ENCODE results near the gene PTX4. TPM values are rescaled to one million over a fixed set of nuclear protein-coding genes. Genes with fewer than 3 reads are reported as not detected.

The PTX4 gene
- total RNA-seq, 1 experiment from 2014 or later = 0.22 TPM

- Histone ChIP-seq H3K4me1 (ENCODE audit: insufficient read depth, low read length) (no peaks in the 10 kb centered on the region), H3K9me2 (replicated peaks; ENCODE audit: low read length) (no peaks in the 10 kb centered on the region), H3K4me3 (ENCODE audit: low read length) (no peak overlapping the region), H3K9me3 (ENCODE audit: low read length) (no peaks in the 10 kb centered on the region), H3K4me2 (ENCODE audit: low read length) (no peak overlapping the region), H3K36me3 (ENCODE audit: low read depth, low read length) (no peaks in the 10 kb centered on the region), H3K9ac (ENCODE audit: low read length) (no peak overlapping the region), H3K27me3 (ENCODE audit: low read length) (no peaks in the 10 kb centered on the region), H3F3A (ENCODE audit: low read length, unreplicated experiment) (no peaks in the 10 kb centered on the region), H2AFZ (ENCODE audit: low read length) (no peak overlapping the region), H3K27ac (ENCODE audit: low read length) (no peak overlapping the region), H3K79me2 (ENCODE audit: low read length) (no peaks in the 10 kb centered on the region), H4K20me1 (ENCODE audit: low read length) (no peaks in the 10 kb centered on the region)
- BruUV-seq (replicated peaks) = no TSS peak
- intact Hi-C loops (cut with micrococcal nuclease) = no loop called here
- no peak for DNase-seq
- ChIA-PET POLR2A (ENCODE audit: unreplicated experiment) (no interaction called here), CTCF (no interaction called here)
- ATAC-seq = no peak
- 0 out of 2 replicates have a peak, but pooled peaks have one; percentile 27 for TF ChIP-seq CTCF (conservative IDR thresholded peaks at IDR 0.05; ENCODE audit: low read depth, low read length)
- no peak for TF ChIP-seq EZH2 (IDR thresholded peaks at IDR 0.05; ENCODE audit: low read length, unreplicated experiment)
Observed at GRCh38 chr16:1450218-1450617, 38.5 kb downstream of the PTX4 start.

- no peaks in the 10 kb centered on the region for H3K27me3 ChIP-seq (ENCODE audit: low read length)
- H3K4me2 ChIP-seq (ENCODE audit: low read length) = no peak overlapping the region
- no peak overlapping the region for H2AFZ ChIP-seq (ENCODE audit: low read length)
- H3K27ac ChIP-seq (ENCODE audit: low read length) = no peak overlapping the region
- POLR2A ChIA-PET (ENCODE audit: unreplicated experiment) = no interaction called here
- no peaks in the 10 kb centered on the region for H3K79me2 ChIP-seq (ENCODE audit: low read length)
- no TSS peak for BruUV-seq (replicated peaks)
- no peak overlapping the region for H3K9ac ChIP-seq (ENCODE audit: low read length)
- H4K20me1 ChIP-seq (ENCODE audit: low read length) = no peaks in the 10 kb centered on the region
- DNase-seq (no peak), ATAC-seq (no peak)
- H3F3A ChIP-seq (ENCODE audit: low read length, unreplicated experiment) = no peaks in the 10 kb centered on the region
- CTCF ChIA-PET = no interaction called here
- intact Hi-C loops (cut with micrococcal nuclease) = no loop called here
- no peaks in the 10 kb centered on the region for H3K9me3 ChIP-seq (ENCODE audit: low read length)
- no peaks in the 10 kb centered on the region for H3K36me3 ChIP-seq (ENCODE audit: low read depth, low read length)
- no peak overlapping the region for H3K4me3 ChIP-seq (ENCODE audit: low read length)
- H3K4me1 ChIP-seq (ENCODE audit: insufficient read depth, low read length) = no peaks in the 10 kb centered on the region
- TF ChIP-seq EZH2 (IDR thresholded peaks at IDR 0.05; ENCODE audit: low read length, unreplicated experiment) = no peak
- no peak for TF ChIP-seq EZH2phosphoT487 (IDR thresholded peaks at IDR 0.05; ENCODE audit: borderline replicate concordance, low read length)
- no peak for TF ChIP-seq CTCF (conservative IDR thresholded peaks at IDR 0.05; ENCODE audit: low read depth, low read length)
- no peaks in the 10 kb centered on the region for H3K9me2 ChIP-seq (replicated peaks; ENCODE audit: low read length)
Observed at GRCh38 chr16:1449201-1449788, 39.4 kb downstream of the PTX4 start.

GRCh38 chr16:1448536-1449116 is 40.1 kb downstream of the PTX4 start:
- Histone ChIP-seq H3F3A (ENCODE audit: low read length, unreplicated experiment) (no peaks in the 10 kb centered on the region), H3K9me2 (replicated peaks; ENCODE audit: low read length) (no peaks in the 10 kb centered on the region), H4K20me1 (ENCODE audit: low read length) (no peaks in the 10 kb centered on the region), H3K27ac (ENCODE audit: low read length) (no peak overlapping the region), H3K36me3 (ENCODE audit: low read depth, low read length) (no peaks in the 10 kb centered on the region), H3K4me1 (ENCODE audit: insufficient read depth, low read length) (no peaks in the 10 kb centered on the region), H3K9me3 (ENCODE audit: low read length) (no peaks in the 10 kb centered on the region), H3K4me3 (ENCODE audit: low read length) (no peak overlapping the region), H3K79me2 (ENCODE audit: low read length) (no peaks in the 10 kb centered on the region), H3K4me2 (ENCODE audit: low read length) (no peak overlapping the region), H2AFZ (ENCODE audit: low read length) (no peak overlapping the region), H3K9ac (ENCODE audit: low read length) (no peak overlapping the region), H3K27me3 (ENCODE audit: low read length) (no peaks in the 10 kb centered on the region)
- POLR2A ChIA-PET (ENCODE audit: unreplicated experiment) = no interaction called here
- CTCF ChIA-PET = no interaction called here
- intact Hi-C loops (cut with micrococcal nuclease) = no loop called here
- no peak for ATAC-seq
- no peak for DNase-seq
- BruUV-seq (replicated peaks) = no TSS peak
- no peak for TF ChIP-seq CTCF (conservative IDR thresholded peaks at IDR 0.05; ENCODE audit: low read depth, low read length)
- TF ChIP-seq EZH2 (IDR thresholded peaks at IDR 0.05; ENCODE audit: low read length, unreplicated experiment) = no peak
- no peak for TF ChIP-seq EZH2phosphoT487 (IDR thresholded peaks at IDR 0.05; ENCODE audit: borderline replicate concordance, low read length)

Measured in PC-3 (cell line).